Neutrophil (primary cell): ENCODE measurements around the gene PARK7.
"Not testable (repeated sequence)": the region's sequence is repeated elsewhere in the genome, so short reads cannot be mapped to it uniquely, and the experiment has no call there.

Source experiments
- H3K27ac ChIP-seq: fragments of 200-600 bp; sonication (generic); 2 replicates; pipeline ENCODE4 v1.5.1; 2016; ENCODE audit warnings: mild to moderate bottlenecking, moderate library complexity
- H3K27me3 ChIP-seq: fragments of 200-600 bp; sonication (generic); 2 replicates; pipeline ENCODE4 v1.6.0; 2016; ENCODE audit warnings: mild to moderate bottlenecking
- H3K36me3 ChIP-seq: fragments of 200-600 bp; sonication (generic); 2 replicates; pipeline ENCODE4 v1.5.1; 2017
- H3K4me1 ChIP-seq, 2 experiments: fragments of 200-600 bp in 1 of 2; sonication (generic) in 1 of 2; 1 replicate in 1 of 2; 2 replicates in 1 of 2; pipeline versions ENCODE4 v1.5.1 to v1.6.1; 2013 to 2016; ENCODE audit warnings: low read depth in 1 of 2, low read length in 1 of 2, mild to moderate bottlenecking in 1 of 2, moderate library complexity in 1 of 2; ENCODE audit not compliant: control insufficient read depth in 1 of 2, insufficient read depth in 1 of 2
- H3K4me3 ChIP-seq, 2 experiments: fragments of 200-600 bp in 1 of 2; sonication (generic) in 1 of 2; 1 replicate in 1 of 2; 2 replicates in 1 of 2; pipeline ENCODE4 v1.5.1; 2013 to 2016; ENCODE audit warnings: low read depth in 1 of 2, low read length in 1 of 2, mild to moderate bottlenecking in 1 of 2, moderate library complexity in 1 of 2
- H3K9me3 ChIP-seq: fragments of 200-600 bp; sonication (generic); 2 replicates; pipeline ENCODE4 v1.5.1; 2016
- CTCF ChIP-seq: fragments of 200-600 bp; sonication (generic); IDR thresholded peaks from 2 replicates; pipeline ENCODE4 v1.5.1; 2016; ENCODE audit warnings: antibody characterized with exemption

Gene PARK7

GRCh38 chr1:7919880-7920279 is 41.6 kb upstream of the PARK7 start:
- no peaks in the 10 kb centered on the region for H3K27me3 ChIP-seq
- no peak for TF ChIP-seq CTCF
- no peaks in the 10 kb centered on the region for H3K36me3 ChIP-seq

GRCh38 chr1:7921796-7922195 is 39.7 kb upstream of the PARK7 start:
- Histone ChIP-seq H3K9me3 (no peaks in the 10 kb centered on the region), H3K4me3 (no peak overlapping the region), H3K27ac (no peak overlapping the region), H3K36me3 (no peaks in the 10 kb centered on the region), H3K4me1 (no peaks in the 10 kb centered on the region), H3K27me3 (no peaks in the 10 kb centered on the region)
- TF ChIP-seq CTCF: no peak

More at GRCh38 chr1:7919880-7920279, 41.6 kb upstream of the PARK7 start:
- Histone ChIP-seq H3K4me3 (no peak overlapping the region), H3K27ac (no peak overlapping the region), H3K4me1 (no peaks in the 10 kb centered on the region), H3K9me3 (no peaks in the 10 kb centered on the region)

- no peaks in the 10 kb centered on the region for H3K4me1 ChIP-seq
- H3K27ac ChIP-seq: no peak overlapping the region
- TF ChIP-seq CTCF: no peak
- no peak overlapping the region for H3K4me3 ChIP-seq
- no peaks in the 10 kb centered on the region for H3K9me3 ChIP-seq
- H3K27me3 ChIP-seq: no peaks in the 10 kb centered on the region
- H3K36me3 ChIP-seq: no peaks in the 10 kb centered on the region
Observed at GRCh38 chr1:7922301-7922700, 39.2 kb upstream of the PARK7 start.

GRCh38 chr1:7927061-7927460 is 34.5 kb upstream of the PARK7 start:
- H3K27ac ChIP-seq, H3K4me1 ChIP-seq, H3K4me3 ChIP-seq, H3K27me3 ChIP-seq, H3K36me3 ChIP-seq, H3K9me3 ChIP-seq: not testable (repeated sequence)

GRCh38 chr1:7928247-7928646 is 33.3 kb upstream of the PARK7 start:
- no peaks in the 10 kb centered on the region for H3K27me3 ChIP-seq
- H3K27ac ChIP-seq: no peak overlapping the region
- no peaks in the 10 kb centered on the region for H3K9me3 ChIP-seq
- H3K4me1 ChIP-seq: no peaks in the 10 kb centered on the region
- H3K4me3 ChIP-seq: no peak overlapping the region
- TF ChIP-seq CTCF: no peak
- no peaks in the 10 kb centered on the region for H3K36me3 ChIP-seq

GRCh38 chr1:7929637-7930036 is 31.9 kb upstream of the PARK7 start:
- Histone ChIP-seq H3K27ac (no peak overlapping the region), H3K36me3 (no peaks in the 10 kb centered on the region), H3K4me1 (no peaks in the 10 kb centered on the region), H3K9me3 (no peaks in the 10 kb centered on the region), H3K4me3 (no peak overlapping the region), H3K27me3 (no peaks in the 10 kb centered on the region)
- TF ChIP-seq CTCF: no peak
